Measurements from ENCODE around the gene TMEM204. TPM values are rescaled to one million over a fixed set of nuclear protein-coding genes. Genes with fewer than 3 reads are reported as not detected.

The TMEM204 gene
- total RNA-seq, 2 experiments from 2014 or later: 12.9 to 14.3 TPM

GRCh38 chr16:1550069-1550468 lies 16.6 kb downstream of the TMEM204 start:
- TF ChIP-seq CTCF (IDR thresholded peaks at IDR 0.05): no peak
- CTCF ChIA-PET: no interaction called here
- Mint-ChIP-seq H3K27ac (peak overlapping the region; percentile 55), H3K27me3 (no peaks in the 10 kb centered on the region), H3K9me3 (no peaks in the 10 kb centered on the region), H3K4me1 (ENCODE audit: low read depth) (peaks cover 25% of the 10 kb centered on the region), H3K4me3 (no peak overlapping the region), H3K36me3 (ENCODE audit: low read depth) (peaks cover 6% of the 10 kb centered on the region)
- ATAC-seq (no peak), DNase-seq (no peak)
- POLR2A ChIA-PET: interaction anchor here (2.3 kb wide), 1 partner anchor 12 kb away, joined by 8 read pairs; no protein-coding TSS in a partner anchor
- intact Hi-C loops (cut with micrococcal nuclease): no loop called here

GRCh38 chr16:1550696-1551095 lies 17.2 kb downstream of the TMEM204 start:
- ChIA-PET CTCF (no interaction called here), POLR2A (interaction anchor here (2.3 kb wide), 1 partner anchor 13 kb away, joined by 8 read pairs; no protein-coding TSS in a partner anchor)
- no peaks in the 10 kb centered on the region for H3K27me3 Mint-ChIP-seq
- H3K9me3 Mint-ChIP-seq: no peaks in the 10 kb centered on the region
- no peak for TF ChIP-seq CTCF (IDR thresholded peaks at IDR 0.05)
- H3K4me1 Mint-ChIP-seq (ENCODE audit: low read depth): peaks cover 19% of the 10 kb centered on the region
- H3K36me3 Mint-ChIP-seq (ENCODE audit: low read depth): peaks cover 6% of the 10 kb centered on the region
- no peak overlapping the region for H3K27ac Mint-ChIP-seq
- intact Hi-C loops (cut with micrococcal nuclease): no loop called here
- ATAC-seq (no peak), DNase-seq (no peak)
- H3K4me3 Mint-ChIP-seq: no peak overlapping the region

- ATAC-seq (no peak), DNase-seq (no peak)
- intact Hi-C loops (cut with micrococcal nuclease): no loop called here
- H3K4me1 Mint-ChIP-seq (ENCODE audit: low read depth): peaks cover 16% of the 10 kb centered on the region
- TF ChIP-seq CTCF (IDR thresholded peaks at IDR 0.05): no peak
- ChIA-PET POLR2A (no interaction called here), CTCF (no interaction called here)
- H3K36me3 Mint-ChIP-seq (ENCODE audit: low read depth): peaks cover 6% of the 10 kb centered on the region
- no peaks in the 10 kb centered on the region for H3K9me3 Mint-ChIP-seq
- H3K4me3 Mint-ChIP-seq: no peak overlapping the region
- no peaks in the 10 kb centered on the region for H3K27me3 Mint-ChIP-seq
- no peak overlapping the region for H3K27ac Mint-ChIP-seq
These were observed 17.7 kb downstream of the TMEM204 start for GRCh38 chr16:1551166-1551565.

GRCh38 chr16:1552129-1552528 lies 18.7 kb downstream of the TMEM204 start:
- Mint-ChIP-seq H3K36me3 (ENCODE audit: low read depth) (peaks cover 6% of the 10 kb centered on the region), H3K27me3 (no peaks in the 10 kb centered on the region), H3K4me1 (ENCODE audit: low read depth) (peaks cover 10% of the 10 kb centered on the region), H3K4me3 (no peak overlapping the region), H3K27ac (no peak overlapping the region), H3K9me3 (no peaks in the 10 kb centered on the region)
- TF ChIP-seq CTCF (IDR thresholded peaks at IDR 0.05): no peak
- POLR2A ChIA-PET: no interaction called here
- DNase-seq (no peak), ATAC-seq (no peak)
- intact Hi-C loops (cut with micrococcal nuclease): no loop called here
- CTCF ChIA-PET: no interaction called here

GRCh38 chr16:1553946-1554825 lies 20.7 kb downstream of the TMEM204 start:
- ChIA-PET CTCF (no interaction called here), POLR2A (no interaction called here)
- H3K36me3 Mint-ChIP-seq (ENCODE audit: low read depth): peaks cover 6% of the 10 kb centered on the region
- TF ChIP-seq CTCF (IDR thresholded peaks at IDR 0.05): no peak
- peak overlapping the region; percentile 13 for H3K27ac Mint-ChIP-seq
- no peaks in the 10 kb centered on the region for H3K9me3 Mint-ChIP-seq
- ATAC-seq: no peak
- peaks cover 11% of the 10 kb centered on the region for H3K4me1 Mint-ChIP-seq (ENCODE audit: low read depth)
- intact Hi-C loops (cut with micrococcal nuclease): no loop called here
- no peaks in the 10 kb centered on the region for H3K27me3 Mint-ChIP-seq
- no peak overlapping the region for H3K4me3 Mint-ChIP-seq
- DNase-seq: no peak
